HepG2 (cell line): ENCODE data around the gene THUMPD2. TPM values are rescaled to one million over a fixed set of nuclear protein-coding genes. Genes with fewer than 3 reads are reported as not detected.
A peak's percentile ranks its signal among the peaks of the same experiment; 100 is the strongest.

Experiments used
- ATAC-seq: fragments of 200-7000 bp; cut with Tn5 transposase; 3 replicates; pipeline ENCODE4 v1.9.1; 2020; ENCODE audit warnings: mild to moderate bottlenecking, moderate library complexity
- BruUV-seq: library from RNA; stranded (reverse); fragments of 400-500 nt; replicated peaks from 2 replicates; lab custom pipeline; 2021; lab: Mats Ljungman, UMichigan
- CTCF ChIA-PET: fragments of 300-600 bp; formaldehyde crosslinking; extraction: SDS; loops from one replicate; lab custom pipeline; 2021; ENCODE audit warnings: low total read pairs, inconsistent platforms, low intra/inter-chr PET ratio; lab: Yijun Ruan, JAX
- POLR2A ChIA-PET: fragments of 350-600 bp; sonication (Branson Sonifier 250); formaldehyde crosslinking; loops from one replicate; lab custom pipeline; 2020; ENCODE audit warnings: antibody characterized with exemption, inconsistent platforms; lab: Yijun Ruan, JAX
- DNase-seq: peaks from one replicate; pipeline ENCODE4 v3.0.0-alpha.2; 2015; ENCODE audit warnings: low spot score
- FAIRE-seq: peaks from 3 replicates; lab custom pipeline; 2011; peaks lifted over from hg19 to GRCh38; lab: Jason Lieb, UNC
- H2AFZ ChIP-seq: one replicate; pipeline ENCODE4 v1.6.1; 2011; ENCODE audit warnings: low read length, inconsistent platforms
- H3K27ac ChIP-seq: fragments of 300-600 bp; 3 replicates; pipeline ENCODE4 v1.8.0; 2011; ENCODE audit warnings: mixed run types, mild to moderate bottlenecking, mixed read lengths, low read length, inconsistent platforms; ENCODE audit not compliant: insufficient read depth; ENCODE audit errors: extremely low read length
- H3K27me3 ChIP-seq, 2 experiments: fragments of 200-600 bp in 1 of 2; 2 replicates in 1 of 2; 3 replicates in 1 of 2; pipeline versions ENCODE4 v1.6.0 to v1.8.0; 2011; ENCODE audit warnings: low read length in 2 of 2, mild to moderate bottlenecking in 2 of 2, moderate library complexity in 2 of 2, inconsistent platforms in 1 of 2; ENCODE audit not compliant: insufficient read depth in 2 of 2, control insufficient read depth in 1 of 2
- H3K36me3 ChIP-seq, 2 experiments: fragments of 200-600 bp in 1 of 2; replicated peaks in 1 of 2; 2 replicates in 1 of 2; 3 replicates in 1 of 2; pipeline versions ENCODE4 v1.5.1 to v1.8.0; 2011; ENCODE audit warnings: low read length in 2 of 2, inconsistent platforms in 1 of 2; ENCODE audit not compliant: insufficient read depth in 2 of 2, control insufficient read depth in 1 of 2
- H3K4me1 ChIP-seq: 2 replicates; pipeline ENCODE4 v1.5.1; 2012; ENCODE audit warnings: low read length, inconsistent platforms; ENCODE audit not compliant: insufficient read depth
- H3K4me2 ChIP-seq: 2 replicates; pipeline ENCODE4 v1.6.0; 2011; ENCODE audit warnings: low read depth, low read length, inconsistent platforms
- H3K4me3 ChIP-seq, 3 experiments: fragments of 200-600 bp in 1 of 3; sonication (generic), shearing (Covaris generic) in 1 of 3; replicated peaks in 1 of 3; 2 replicates each; pipeline ENCODE4 v1.5.1; 2011 to 2016; ENCODE audit warnings: low read length in 3 of 3, inconsistent platforms in 2 of 3, low read depth in 2 of 3, mild to moderate bottlenecking in 2 of 3, control low read depth in 1 of 3, mixed read lengths in 1 of 3; ENCODE audit not compliant: insufficient read depth in 1 of 3
- H3K79me2 ChIP-seq: one replicate; pipeline ENCODE4 v1.6.1; 2011; ENCODE audit warnings: low read length, inconsistent platforms; ENCODE audit not compliant: insufficient read depth
- H3K9ac ChIP-seq: 2 replicates; pipeline ENCODE4 v1.6.0; 2011; ENCODE audit warnings: mild to moderate bottlenecking, low read depth, low read length, inconsistent platforms; ENCODE audit not compliant: insufficient read depth
- H3K9me3 ChIP-seq: 2 replicates; pipeline ENCODE4 v1.5.1; 2012; ENCODE audit warnings: mild to moderate bottlenecking, low read length
- H4K20me1 ChIP-seq: 2 replicates; pipeline ENCODE4 v1.6.0; 2011; ENCODE audit warnings: inconsistent platforms, mild to moderate bottlenecking, low read length, moderate library complexity; ENCODE audit not compliant: insufficient read depth
- ATF7 ChIP-seq, 2 experiments: fragments of 450-650 bp in 1 of 2; sonication (generic) in 1 of 2; formaldehyde crosslinking in 1 of 2; IDR thresholded peaks; 2 replicates each; pipeline versions ENCODE4 v1.4.0 to v1.6.1; 2016 to 2020; ENCODE audit warnings: antibody characterized with exemption in 1 of 2, mild to moderate bottlenecking in 1 of 2, missing genetic modification reagents in 1 of 2
- CREB1 ChIP-seq, 2 experiments: fragments of 450-650 bp in 1 of 2; IDR thresholded peaks; 2 replicates each; pipeline ENCODE4 v1.6.1; 2016 to 2017; ENCODE audit warnings: control low read depth in 1 of 2, mild to moderate bottlenecking in 1 of 2, missing compliant biosample characterization in 1 of 2, missing genetic modification characterization in 1 of 2
- CSRNP1 ChIP-seq: sonication (generic); formaldehyde crosslinking; IDR thresholded peaks from 2 replicates; pipeline ENCODE4 v1.8.1; 2023; ENCODE audit warnings: mild to moderate bottlenecking, missing genetic modification reagents
- EEA1 ChIP-seq: sonication (generic); formaldehyde crosslinking; IDR thresholded peaks from 2 replicates; pipeline ENCODE4 v1.5.1; 2020; ENCODE audit warnings: mild to moderate bottlenecking, missing genetic modification reagents, borderline replicate concordance
- JARID2 ChIP-seq: sonication (generic); formaldehyde crosslinking; IDR thresholded peaks from 2 replicates; pipeline ENCODE4 v1.8.1; 2023; ENCODE audit warnings: missing genetic modification reagents, inconsistent platforms; ENCODE audit not compliant: insufficient replicate concordance
- STAT6 ChIP-seq: sonication (generic); formaldehyde crosslinking; IDR thresholded peaks from 2 replicates; pipeline ENCODE4 v1.4.0; 2020; ENCODE audit warnings: missing genetic modification reagents, mild to moderate bottlenecking, borderline replicate concordance
- TEF ChIP-seq: sonication (generic); formaldehyde crosslinking; IDR thresholded peaks from 2 replicates; pipeline ENCODE4 v1.5.0; 2020; ENCODE audit warnings: missing genetic modification reagents
- WGBS: methylation state at CpG from one replicate; pipeline ENCODE4 v1.1.6; 2017; ENCODE audit warnings: low lambda C conversion rate; 5-methylcytosine and 5-hydroxymethylcytosine counted together
- in situ Hi-C: cut with HindIII; loops from 2 replicates; pipeline ENCODE4 v1.10.0; 2017; ENCODE audit warnings: low pct_unique_long_range_greater_than_20kb; ENCODE audit not compliant: extremely low pct_ligation_motif_present
- intact Hi-C: fragments of 100-400 bp; cut with micrococcal nuclease; formaldehyde crosslinking; loops from one replicate; pipeline ENCODE4 v1.10.0; 2022; ENCODE audit not compliant: unreplicated experiment
- polyA plus RNA-seq, 8 experiments: library from polyadenylated mRNA; depleted of rRNA in 3 of 8; stranded (reverse) in 7 of 8; unstranded in 1 of 8; fragments of >200 nt; fragmentation: Illumina TruSeq in 4 of 8; extraction: Trizol in 4 of 8; gene quantifications; 2 replicates each; pipeline versions ENCODE4 v1.2.1 to v1.2.3, GENCODE V29; 2011 to 2016; ENCODE audit warnings: low read depth in 4 of 8, missing spikeins in 1 of 8, mixed read lengths in 1 of 8; ENCODE audit not compliant: insufficient read depth in 1 of 8
- total RNA-seq, 5 experiments: library from RNA; depleted of rRNA; stranded (reverse); fragments of >200 nt; fragmentation: Illumina TruSeq; extraction: Trizol; gene quantifications; 2 replicates each; pipeline ENCODE4 v1.2.3, GENCODE V29; 2016; ENCODE audit warnings: low read depth in 1 of 5
- TF ChIP-seq, protein P1 (sequence below): IDR thresholded peaks from 2 replicates; pipeline ENCODE4 v1.6.1; 2012; ENCODE audit warnings: low read depth, low read length, improper control_type of control experiment

Gene THUMPD2
- total and polyA plus RNA-seq, 2 of the 13 experiments (the other 11 are each of a cell fraction or from before 2014, with no cell fraction given) = 11.8 to 15.6 TPM

DNA sequence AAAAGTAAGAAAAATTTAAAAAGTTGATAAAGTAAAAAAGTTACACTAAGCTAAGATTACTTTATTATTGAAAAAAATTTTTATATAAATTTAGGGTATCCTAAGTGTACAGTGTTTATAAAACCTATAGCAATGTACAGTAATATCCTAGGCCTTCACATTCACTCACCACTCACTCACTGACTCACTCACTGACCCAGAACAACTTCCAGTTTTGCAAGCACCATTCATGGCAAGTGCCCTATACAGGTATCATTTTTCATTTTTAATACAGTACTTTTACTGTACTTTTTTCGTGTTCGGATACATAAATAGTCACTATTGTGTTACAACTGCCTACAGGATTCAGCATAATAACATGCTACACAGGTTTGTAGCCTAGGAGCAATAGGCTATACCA, 8.9 kb upstream of the THUMPD2 start:
- intact Hi-C loops (no loop called here), in situ Hi-C loops (no loop called here)
- H3K9ac ChIP-seq = no peak overlapping the region
- FAIRE-seq = no peak
- no peaks in the 10 kb centered on the region for H3K79me2 ChIP-seq
- no peak overlapping the region for H3K4me2 ChIP-seq
- H3K27me3 ChIP-seq = peaks cover 0 to 2% of the 10 kb centered on the region in 2 experiments; a peak in 1 of 5 replicates
- peaks cover 12% of the 10 kb centered on the region; the same call in 1 of the 2 replicates for H3K9me3 ChIP-seq
- TF ChIP-seq, protein P1, sequence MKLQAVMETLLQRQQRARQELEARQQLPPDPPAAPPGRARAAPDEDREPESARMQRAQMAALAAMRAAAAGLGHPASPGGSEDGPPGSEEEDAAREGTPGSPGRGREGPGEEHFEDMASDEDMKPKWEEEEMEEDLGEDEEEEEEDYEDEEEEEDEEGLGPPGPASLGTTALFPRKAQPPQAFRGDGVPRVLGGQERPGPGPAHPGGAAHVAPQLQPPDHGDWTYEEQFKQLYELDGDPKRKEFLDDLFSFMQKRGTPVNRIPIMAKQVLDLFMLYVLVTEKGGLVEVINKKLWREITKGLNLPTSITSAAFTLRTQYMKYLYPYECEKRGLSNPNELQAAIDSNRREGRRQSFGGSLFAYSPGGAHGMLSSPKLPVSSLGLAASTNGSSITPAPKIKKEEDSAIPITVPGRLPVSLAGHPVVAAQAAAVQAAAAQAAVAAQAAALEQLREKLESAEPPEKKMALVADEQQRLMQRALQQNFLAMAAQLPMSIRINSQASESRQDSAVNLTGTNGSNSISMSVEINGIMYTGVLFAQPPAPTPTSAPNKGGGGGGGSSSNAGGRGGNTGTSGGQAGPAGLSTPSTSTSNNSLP = no peak
- TF ChIP-seq TEF (CRISPR knock-in tag) = no peak
- no peak for TF ChIP-seq EEA1 (CRISPR knock-in tag)
- BruUV-seq = no TSS peak
- H3K36me3 ChIP-seq = no peaks in the 10 kb centered on the region
- ATAC-seq = no peak
- DNase-seq = no peak
- ChIA-PET CTCF (no interaction called here), POLR2A (no interaction called here)
- no peak overlapping the region for H3K4me3 ChIP-seq
- H3K27ac ChIP-seq = no peak overlapping the region
- WGBS = 24% methylated on average over 2 of the region's 2 CpGs
- H2AFZ ChIP-seq = no peak overlapping the region
- H3K4me1 ChIP-seq = no peaks in the 10 kb centered on the region
- H4K20me1 ChIP-seq = no peaks in the 10 kb centered on the region

- Histone ChIP-seq H3K4me1 (peaks cover 3% of the 10 kb centered on the region; the same call in 1 of the 2 replicates), H3K27me3 (peaks cover 0 to 2% of the 10 kb centered on the region in 2 experiments; a peak in 1 of 5 replicates), H3K36me3 (no peaks in the 10 kb centered on the region), H3K9ac (no peak overlapping the region), H3K9me3 (peaks cover 12% of the 10 kb centered on the region; the same call in 1 of the 2 replicates), H3K4me2 (no peak overlapping the region), H2AFZ (no peak overlapping the region), H3K79me2 (no peaks in the 10 kb centered on the region), H4K20me1 (no peaks in the 10 kb centered on the region), H3K27ac (no peak overlapping the region), H3K4me3 (no peak overlapping the region)
- intact Hi-C loops (no loop called here), in situ Hi-C loops (no loop called here)
- WGBS = 61% methylated on average over 7 of the region's 7 CpGs
- ChIA-PET POLR2A (no interaction called here), CTCF (no interaction called here)
- ATAC-seq = no peak
- BruUV-seq = no TSS peak
- no peak for DNase-seq
- no peak for FAIRE-seq
- TF ChIP-seq JARID2 (CRISPR knock-in tag) (no peak), CSRNP1 (CRISPR knock-in tag) (no peak), STAT6 (no peak), ATF7 (IDR thresholded peaks at IDR 0.05) (peak; percentile 86), ATF7 (CRISPR knock-in tag; IDR thresholded peaks at IDR 0.05) (no peak), CREB1 (IDR thresholded peaks at IDR 0.05) (peak; percentile 83), CREB1 (CRISPR knock-in tag; IDR thresholded peaks at IDR 0.05) (no peak)
Measured at GRCh38 chr2:39786761-39787522, 7.9 kb upstream of the THUMPD2 start.
